Neural cell (in vitro differentiated cells): ENCODE measurements around the gene SYK. TPM values are rescaled to one million over a fixed set of nuclear protein-coding genes. Genes with fewer than 3 reads are reported as not detected.

ENCODE experiments used
- H2AFZ ChIP-seq: fragments of 200-600, 300-800 bp; sonication (generic), shearing (Covaris generic); 2 replicates; pipeline ENCODE4 v1.6.0; 2014; ENCODE audit warnings: low read depth, mild to moderate bottlenecking, antibody characterized with exemption, low read length, moderate library complexity
- H3F3A ChIP-seq: fragments of 200-600 bp; shearing (Covaris generic); 2 replicates; pipeline ENCODE4 v1.6.1; 2016; ENCODE audit warnings: mild to moderate bottlenecking, moderate library complexity, mixed read lengths, antibody characterized with exemption, low read length; ENCODE audit not compliant: insufficient read depth, poor library complexity, severe bottlenecking
- H3K27ac ChIP-seq: fragments of 200-600, 300-800 bp; sonication (generic), shearing (Covaris generic); 2 replicates; pipeline ENCODE4 v1.5.1; 2014; ENCODE audit warnings: mild to moderate bottlenecking, low read length, moderate library complexity
- H3K27me3 ChIP-seq: fragments of 300-800, 200-600 bp; sonication (generic), shearing (Covaris generic); 2 replicates; pipeline ENCODE4 v1.6.0; 2014; ENCODE audit warnings: mild to moderate bottlenecking, low read depth, low read length, moderate library complexity; ENCODE audit not compliant: insufficient read depth
- H3K36me3 ChIP-seq: fragments of 300-800, 200-600 bp; sonication (generic), shearing (Covaris generic); 2 replicates; pipeline ENCODE4 v1.5.1; 2014; ENCODE audit warnings: mild to moderate bottlenecking, antibody characterized with exemption, low read length, moderate library complexity; ENCODE audit not compliant: insufficient read depth
- H3K4me2 ChIP-seq: fragments of 300-800, 200-600 bp; sonication (generic), shearing (Covaris generic); 2 replicates; pipeline ENCODE4 v1.6.0; 2014; ENCODE audit warnings: mild to moderate bottlenecking, low read length
- H3K4me3 ChIP-seq: fragments of 300-800, 200-600 bp; sonication (generic), shearing (Covaris generic); 2 replicates; pipeline ENCODE4 v1.5.1; 2014; ENCODE audit warnings: mild to moderate bottlenecking, low read length, moderate library complexity
- H3K79me2 ChIP-seq: fragments of 200-600 bp; shearing (Covaris generic); replicated peaks from 2 replicates; pipeline ENCODE4 v1.6.0; 2014; ENCODE audit warnings: mild to moderate bottlenecking, low read length, moderate library complexity; ENCODE audit not compliant: insufficient read depth
- H3K9ac ChIP-seq: fragments of 300-800, 200-600 bp; sonication (generic), shearing (Covaris generic); 2 replicates; pipeline ENCODE4 v1.6.1; 2016; ENCODE audit warnings: mild to moderate bottlenecking, low read length, mixed read lengths
- H3K9me2 ChIP-seq: fragments of 200-600 bp; shearing (Covaris generic); 2 replicates; pipeline ENCODE4 v1.6.1; 2016; ENCODE audit warnings: mild to moderate bottlenecking, low read length, mixed read lengths; ENCODE audit not compliant: insufficient read depth
- H3K9me3 ChIP-seq: fragments of 200-600, 300-800 bp; sonication (generic), shearing (Covaris generic); 2 replicates; pipeline ENCODE4 v1.6.1; 2016; ENCODE audit warnings: mild to moderate bottlenecking, mixed run types, low read length, moderate library complexity, mixed read lengths
- H4K20me1 ChIP-seq: fragments of 200-600 bp; shearing (Covaris generic); 2 replicates; pipeline ENCODE4 v1.6.1; 2016; ENCODE audit warnings: mild to moderate bottlenecking, mixed run types; ENCODE audit not compliant: insufficient read depth
- CTCF ChIP-seq: fragments of 450-650 bp; IDR thresholded peaks from 2 replicates; pipeline ENCODE4 v1.5.1; 2014; ENCODE audit warnings: antibody characterized with exemption, mild to moderate bottlenecking, moderate library complexity; ENCODE audit not compliant: poor library complexity, severe bottlenecking
- EP300 ChIP-seq: fragments of 450-650 bp; conservative IDR thresholded peaks from 2 replicates; pipeline ENCODE4 v1.6.1; 2014; ENCODE audit warnings: antibody characterized with exemption, mild to moderate bottlenecking, moderate library complexity; ENCODE audit not compliant: poor library complexity, severe bottlenecking
- EZH2 ChIP-seq: fragments of 200-600, 300-800 bp; shearing (Covaris generic), sonication (generic); IDR thresholded peaks from 2 replicates; pipeline ENCODE4 v1.6.1; 2014; ENCODE audit warnings: antibody characterized with exemption, low read length, borderline replicate concordance, mild to moderate bottlenecking; ENCODE audit not compliant: insufficient read depth, poor library complexity, severe bottlenecking
- MXI1 ChIP-seq: fragments of 450-650 bp; conservative IDR thresholded peaks from 2 replicates; pipeline ENCODE4 v1.6.1; 2014; ENCODE audit warnings: antibody characterized with exemption, mild to moderate bottlenecking; ENCODE audit not compliant: poor library complexity, severe bottlenecking
- POLR2AphosphoS5 ChIP-seq: IDR thresholded peaks from 2 replicates; pipeline ENCODE4 v1.6.1; 2012
- RAD21 ChIP-seq: fragments of 450-650 bp; conservative IDR thresholded peaks from 2 replicates; pipeline ENCODE4 v1.6.1; 2014; ENCODE audit warnings: antibody characterized with exemption, mild to moderate bottlenecking, moderate library complexity
- REST ChIP-seq: IDR thresholded peaks from 2 replicates; pipeline ENCODE4 v1.6.1; 2012; ENCODE audit warnings: borderline replicate concordance
- SMC3 ChIP-seq: fragments of 450-650 bp; conservative IDR thresholded peaks from 2 replicates; pipeline ENCODE4 v1.6.1; 2014; ENCODE audit warnings: antibody characterized with exemption, mild to moderate bottlenecking, moderate library complexity; ENCODE audit not compliant: poor library complexity
- TAF1 ChIP-seq: IDR thresholded peaks from 2 replicates; pipeline ENCODE4 v1.6.1; 2012; ENCODE audit warnings: low read depth
- polyA plus RNA-seq: library from polyadenylated mRNA; depleted of rRNA; stranded (reverse); fragments of >200 nt; gene quantifications from 2 replicates; pipeline ENCODE4 v1.2.3, GENCODE V29; 2014

SYK gene
- polyA plus RNA-seq, 1 donor from 2014 or later, result not detected

DNA sequence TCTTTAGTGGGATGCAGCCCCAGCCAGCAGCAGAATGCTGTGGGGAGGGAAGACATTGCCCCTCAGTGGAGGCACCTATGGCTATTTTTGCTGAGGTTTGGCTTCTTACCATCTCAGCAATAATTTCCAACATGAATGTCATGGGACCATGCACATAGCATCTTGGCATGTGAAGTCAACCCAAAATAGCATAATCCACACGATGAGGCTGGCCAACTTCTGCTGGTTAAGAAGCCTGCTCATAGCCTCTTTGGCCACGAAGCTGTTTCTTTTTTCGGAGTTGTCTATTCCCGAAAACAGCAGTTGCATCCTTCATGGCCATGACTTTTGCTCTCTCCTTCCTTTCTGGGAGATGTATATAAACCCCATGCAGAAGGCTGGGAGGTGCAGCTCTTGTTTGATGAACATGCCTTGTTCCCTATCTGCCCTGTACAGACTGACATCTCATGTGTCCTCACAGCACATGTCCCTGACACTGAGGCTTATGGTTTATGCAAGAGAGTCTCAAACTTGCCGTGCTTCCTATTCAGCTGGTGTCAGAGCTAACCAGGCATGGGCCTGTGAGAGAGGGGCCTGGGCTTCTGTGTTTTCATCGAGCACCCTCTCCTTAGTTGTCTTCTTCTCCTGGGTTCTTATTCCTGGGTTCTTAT lies 45.3 kb downstream of the SYK start:
- H3K27me3 ChIP-seq, result no peaks in the 10 kb centered on the region
- no peaks in the 10 kb centered on the region for H3F3A ChIP-seq
- H3K9ac ChIP-seq, result no peak overlapping the region
- H3K36me3 ChIP-seq, result no peaks in the 10 kb centered on the region
- no peak overlapping the region for H3K4me2 ChIP-seq
- H3K9me2 ChIP-seq, result no peaks in the 10 kb centered on the region
- H2AFZ ChIP-seq, result no peak overlapping the region
- no peaks in the 10 kb centered on the region for H4K20me1 ChIP-seq
- no peak overlapping the region for H3K4me3 ChIP-seq
- H3K9me3 ChIP-seq, result no peaks in the 10 kb centered on the region
- no peak for TF ChIP-seq POLR2AphosphoS5
- TF ChIP-seq EZH2, result no peak
- TF ChIP-seq MXI1, result no peak
- TF ChIP-seq RAD21, result no peak
- H3K27ac ChIP-seq, result no peak overlapping the region
- no peaks in the 10 kb centered on the region for H3K79me2 ChIP-seq

DNA sequence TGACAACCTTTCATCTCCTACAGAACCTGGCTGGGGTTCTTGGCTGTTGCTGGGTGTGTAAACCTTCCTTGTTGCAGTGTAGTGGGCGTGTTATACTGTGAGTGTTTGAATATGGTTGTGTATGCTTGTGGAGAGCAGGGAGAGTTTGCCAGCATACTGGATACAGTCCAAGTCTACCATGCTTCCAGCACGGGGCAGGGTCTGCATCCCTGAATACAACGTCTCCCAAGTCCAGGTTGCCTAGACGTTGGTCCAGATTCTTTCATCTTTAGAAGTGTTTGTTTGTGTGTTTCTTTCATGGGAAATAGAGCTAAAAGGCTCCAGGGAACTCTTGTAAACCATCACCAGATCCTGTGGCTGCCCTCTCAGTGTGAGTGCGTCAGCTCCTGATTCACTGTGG lies 46.4 kb downstream of the SYK start:
- no peak overlapping the region for H3K4me2 ChIP-seq
- H3K27me3 ChIP-seq, result no peaks in the 10 kb centered on the region

More for the DNA sequence above, 46.4 kb downstream of the SYK start:
- H3K9ac ChIP-seq, result no peak overlapping the region
- H3K27ac ChIP-seq, result no peak overlapping the region
- no peaks in the 10 kb centered on the region for H3K79me2 ChIP-seq
- H3K9me2 ChIP-seq, result no peaks in the 10 kb centered on the region
- H4K20me1 ChIP-seq, result no peaks in the 10 kb centered on the region
- TF ChIP-seq TAF1 (no peak), EP300 (no peak), CTCF (no peak), SMC3 (no peak), RAD21 (no peak), POLR2AphosphoS5 (no peak), REST (no peak), MXI1 (no peak), EZH2 (no peak)
- H2AFZ ChIP-seq, result no peak overlapping the region
- H3K4me3 ChIP-seq, result no peak overlapping the region
- no peaks in the 10 kb centered on the region for H3F3A ChIP-seq
- no peaks in the 10 kb centered on the region for H3K36me3 ChIP-seq
- H3K9me3 ChIP-seq, result no peaks in the 10 kb centered on the region
